Dermis microvascular lymphatic vessel endothelial cell (primary cell): Measurements from ENCODE around the gene PHTF2. TPM values are rescaled to one million over a fixed set of nuclear protein-coding genes. Genes with fewer than 3 reads are reported as not detected.
"Not testable (repeated sequence)": the region's sequence is repeated elsewhere in the genome, so short reads cannot be mapped to it uniquely, and the experiment has no call there.

ENCODE experiments used
- DNase-seq, 2 donors: peaks; one replicate each; pipeline versions ENCODE4 v3.0.0 to v3.0.0-alpha.2; 2010; ENCODE audit warnings: low read depth in 2 of 2
- total RNA-seq: library from RNA; depleted of rRNA; stranded (reverse); fragments of >200 nt; gene quantifications from 2 replicates; pipeline ENCODE4 v1.2.1, GENCODE V29; 2014

The PHTF2 gene
- total RNA-seq, 1 donor from 2014 or later: 10.5 TPM

- not testable (repeated sequence) for DNase-seq
Measured at GRCh38 chr7:77873416-77874327, 75.1 kb downstream of the PHTF2 start.

GRCh38 chr7:77877791-77878190, 79.2 kb downstream of the PHTF2 start:
- DNase-seq: no peak

- no peak for DNase-seq
Measured at GRCh38 chr7:77878500-77878899, 79.9 kb downstream of the PHTF2 start.

GRCh38 chr7:77879272-77879671, 80.7 kb downstream of the PHTF2 start:
- DNase-seq: no peak

- no peak for DNase-seq
Measured at GRCh38 chr7:77881871-77882270, 83.3 kb downstream of the PHTF2 start.

GRCh38 chr7:77885155-77885554, 86.6 kb downstream of the PHTF2 start:
- DNase-seq: no peak

- peak; percentile 4 to 10 for DNase-seq
Measured at GRCh38 chr7:77887567-77887966, 89.0 kb downstream of the PHTF2 start.

GRCh38 chr7:77888998-77889397, 90.4 kb downstream of the PHTF2 start:
- no peak for DNase-seq

- DNase-seq: no peak
Measured at GRCh38 chr7:77893813-77894212, 95.2 kb downstream of the PHTF2 start.

- no peak for DNase-seq
Measured at GRCh38 chr7:77894574-77895091, 96.1 kb downstream of the PHTF2 start.

GRCh38 chr7:77895905-77896304, 97.3 kb downstream of the PHTF2 start:
- no peak for DNase-seq

- DNase-seq: no peak
Measured at GRCh38 chr7:77897004-77897547, 98.5 kb downstream of the PHTF2 start.

GRCh38 chr7:77899516-77899915, 100.9 kb downstream of the PHTF2 start:
- DNase-seq: no peak

GRCh38 chr7:77903597-77903996, 105.0 kb downstream of the PHTF2 start:
- DNase-seq: no peak

GRCh38 chr7:77904252-77904651, 105.7 kb downstream of the PHTF2 start:
- DNase-seq: no peak

GRCh38 chr7:77907281-77907680, 108.7 kb downstream of the PHTF2 start:
- no peak for DNase-seq

GRCh38 chr7:77908664-77909063, 110.1 kb downstream of the PHTF2 start:
- no peak for DNase-seq

- DNase-seq: no peak
Measured at GRCh38 chr7:77910124-77910523, 111.6 kb downstream of the PHTF2 start.

- DNase-seq: no peak
Measured at GRCh38 chr7:77912293-77912692, 113.7 kb downstream of the PHTF2 start.

GRCh38 chr7:77913977-77914607, 115.5 kb downstream of the PHTF2 start:
- DNase-seq: no peak

GRCh38 chr7:77917500-77918262, 119.1 kb downstream of the PHTF2 start:
- no peak for DNase-seq

- DNase-seq: no peak
Measured at GRCh38 chr7:77918676-77919075, 120.1 kb downstream of the PHTF2 start.
